Endothelial cell of umbilical vein (primary cell): ENCODE results near the gene GIMAP8. TPM values are rescaled to one million over a fixed set of nuclear protein-coding genes. Genes with fewer than 3 reads are reported as not detected.

Experiments used
- BruUV-seq: library from RNA; stranded (reverse); fragments of 400-500 nt; replicated peaks from 2 replicates; lab custom pipeline; 2021; lab: Mats Ljungman, UMichigan
- CTCF ChIA-PET: fragments of 300-600, 350-600 bp; sonication (Branson Sonifier 250); formaldehyde crosslinking; loops from one replicate; lab custom pipeline; 2021; ENCODE audit warnings: antibody characterized with exemption, inconsistent platforms; lab: Charles Lee
- POLR2A ChIA-PET: fragments of 300-600, 350-600 bp; sonication (Branson Sonifier 250); formaldehyde crosslinking; loops from one replicate; lab custom pipeline; 2021; ENCODE audit warnings: antibody characterized with exemption, inconsistent platforms; lab: Charles Lee
- DNase-seq: peaks from one replicate; pipeline ENCODE4 v3.0.0-alpha.2; 2011; ENCODE audit warnings: low read depth, low spot score
- FAIRE-seq: peaks from 2 replicates; lab custom pipeline; 2011; peaks lifted over from hg19 to GRCh38; lab: Jason Lieb, UNC
- H2AFZ ChIP-seq: 2 replicates; pipeline ENCODE4 v1.6.0; 2012; ENCODE audit warnings: low read depth, low read length, control low read depth, inconsistent platforms
- H3K27ac ChIP-seq: 2 replicates; pipeline ENCODE4 v1.5.1; 2011; ENCODE audit warnings: low read depth, mild to moderate bottlenecking, control low read depth, low read length, moderate library complexity; ENCODE audit not compliant: insufficient read depth
- H3K27me3 ChIP-seq, 2 experiments: 2 replicates each; pipeline versions ENCODE4 v1.6.0 to v1.6.1; 2011; ENCODE audit warnings: low read length in 2 of 2, mixed read lengths in 1 of 2; ENCODE audit not compliant: control insufficient read depth in 2 of 2, insufficient read depth in 2 of 2
- H3K36me3 ChIP-seq, 2 experiments: 2 replicates in 1 of 2; 3 replicates in 1 of 2; pipeline ENCODE4 v1.5.1; 2011; ENCODE audit warnings: low read length in 2 of 2, mild to moderate bottlenecking in 1 of 2, moderate library complexity in 1 of 2; ENCODE audit not compliant: control insufficient read depth in 2 of 2, insufficient read depth in 2 of 2; ENCODE audit errors: extremely low read depth in 1 of 2
- H3K4me1 ChIP-seq: 3 replicates; pipeline ENCODE4 v1.5.1; 2011; ENCODE audit warnings: mild to moderate bottlenecking, low read length; ENCODE audit not compliant: control insufficient read depth, insufficient read depth; ENCODE audit errors: extremely low read depth
- H3K4me2 ChIP-seq: 2 replicates; pipeline ENCODE4 v1.6.1; 2011; ENCODE audit warnings: low read length, control low read depth, mixed read lengths; ENCODE audit not compliant: insufficient read depth
- H3K4me3 ChIP-seq, 3 experiments: fragments of 200-600 bp in 1 of 3; sonication (generic), shearing (Covaris generic) in 1 of 3; replicated peaks in 1 of 3; 2 replicates each; pipeline ENCODE4 v1.5.1; 2011 to 2016; ENCODE audit warnings: control low read depth in 3 of 3, low read length in 3 of 3, mild to moderate bottlenecking in 2 of 3, inconsistent platforms in 1 of 3, low read depth in 1 of 3, moderate library complexity in 1 of 3; ENCODE audit not compliant: insufficient read depth in 1 of 3
- H3K79me2 ChIP-seq: 2 replicates; pipeline ENCODE4 v1.6.0; 2012; ENCODE audit warnings: low read length, inconsistent platforms; ENCODE audit not compliant: control insufficient read depth, insufficient read depth
- H3K9ac ChIP-seq: replicated peaks from 2 replicates; pipeline ENCODE3; 2011; ENCODE audit warnings: low read length, control low read depth; ENCODE audit not compliant: insufficient read depth; ENCODE audit errors: extremely low read depth
- H3K9me1 ChIP-seq: replicated peaks from 3 replicates; pipeline ENCODE4 v1.6.0; 2011; ENCODE audit warnings: mild to moderate bottlenecking, low read length; ENCODE audit not compliant: control insufficient read depth, insufficient read depth; ENCODE audit errors: extremely low read depth
- H3K9me3 ChIP-seq: replicated peaks from 2 replicates; pipeline ENCODE4 v1.5.1; 2012; ENCODE audit warnings: low read length, inconsistent platforms; ENCODE audit not compliant: control insufficient read depth, insufficient read depth
- H4K20me1 ChIP-seq: replicated peaks from 2 replicates; pipeline ENCODE3; 2011; ENCODE audit warnings: mild to moderate bottlenecking, low read length; ENCODE audit not compliant: control insufficient read depth, insufficient read depth; ENCODE audit errors: extremely low read depth
- EZH2 ChIP-seq: IDR thresholded peaks from 2 replicates; pipeline ENCODE4 v1.6.1; 2012; ENCODE audit warnings: borderline replicate concordance, low read depth, mild to moderate bottlenecking, moderate library complexity, low read length, inconsistent platforms; ENCODE audit not compliant: severe bottlenecking
- FOS ChIP-seq: IDR thresholded peaks from 2 replicates; pipeline ENCODE4 v1.6.1; 2011; ENCODE audit warnings: mild to moderate bottlenecking, low read length, moderate library complexity, borderline replicate concordance; ENCODE audit not compliant: insufficient read depth
- GATA2 ChIP-seq: IDR thresholded peaks from 2 replicates; pipeline ENCODE4 v1.7.0; 2011; ENCODE audit warnings: low read depth, mild to moderate bottlenecking, moderate library complexity, mixed read lengths, low read length; ENCODE audit not compliant: insufficient read length, insufficient read depth
- JUN ChIP-seq: IDR thresholded peaks from 2 replicates; pipeline ENCODE4 v1.6.1; 2011; ENCODE audit warnings: borderline replicate concordance, low read depth; ENCODE audit not compliant: insufficient read length, insufficient read depth
- MYC ChIP-seq: IDR thresholded peaks from one replicate; pipeline ENCODE4 v1.6.1; 2011; ENCODE audit warnings: mild to moderate bottlenecking, low read depth, low read length
- POLR2A ChIP-seq: IDR thresholded peaks from 2 replicates; pipeline ENCODE4 v1.6.1; 2012; ENCODE audit warnings: low read depth, mild to moderate bottlenecking, control low read depth, low read length
- POLR2AphosphoS5 ChIP-seq: IDR thresholded peaks from 2 replicates; pipeline ENCODE4 v1.6.1; 2012; ENCODE audit warnings: low read depth, mild to moderate bottlenecking, control low read depth, low read length, moderate library complexity; ENCODE audit not compliant: insufficient read depth
- dilution Hi-C: fragments of 300-500 bp; cut with MboI; formaldehyde crosslinking; loops from one replicate; pipeline ENCODE4 v1.15.0; 2019; ENCODE audit warnings: low sequenced_read_pairs; ENCODE audit not compliant: extremely low pct_ligation_motif_present
- intact Hi-C: fragments of 100-400 bp; cut with micrococcal nuclease; formaldehyde crosslinking; loops from one replicate; pipeline ENCODE4 v1.10.0; 2022
- polyA plus RNA-seq, 4 experiments: library from polyadenylated mRNA; depleted of rRNA in 3 of 4; stranded (reverse) in 3 of 4; unstranded in 1 of 4; fragments of >200 nt; gene quantifications; 2 replicates each; pipeline versions ENCODE4 v1.2.1 to v1.2.3, GENCODE V29; 2011 to 2012; ENCODE audit warnings: missing spikeins in 1 of 4
- total RNA-seq: library from RNA; stranded (reverse); gene quantifications from 2 replicates; pipeline ENCODE4 v1.2.3, GENCODE V29; 2021
- TF ChIP-seq, protein P1 (sequence below): IDR thresholded peaks from 2 replicates; pipeline ENCODE4 v1.6.1; 2011; ENCODE audit not compliant: insufficient read depth, insufficient read length
- TF ChIP-seq, protein P2 (sequence below), 2 donors: IDR thresholded peaks; 1 replicate in 1 of 2; 2 replicates in 1 of 2; pipeline ENCODE4 v1.5.1; 2011; ENCODE audit warnings: low read length in 2 of 2, mild to moderate bottlenecking in 2 of 2, moderate library complexity in 2 of 2, control low read depth in 1 of 2, inconsistent platforms in 1 of 2, low read depth in 1 of 2; ENCODE audit not compliant: insufficient read depth in 1 of 2; ENCODE audit errors: extremely low read depth in 1 of 2

Gene GIMAP8
- total and polyA plus RNA-seq, 2 donors (not counting 3 experiments of a cell fraction or from before 2014, with no cell fraction given) = 32.2 to 71.8 TPM

DNA sequence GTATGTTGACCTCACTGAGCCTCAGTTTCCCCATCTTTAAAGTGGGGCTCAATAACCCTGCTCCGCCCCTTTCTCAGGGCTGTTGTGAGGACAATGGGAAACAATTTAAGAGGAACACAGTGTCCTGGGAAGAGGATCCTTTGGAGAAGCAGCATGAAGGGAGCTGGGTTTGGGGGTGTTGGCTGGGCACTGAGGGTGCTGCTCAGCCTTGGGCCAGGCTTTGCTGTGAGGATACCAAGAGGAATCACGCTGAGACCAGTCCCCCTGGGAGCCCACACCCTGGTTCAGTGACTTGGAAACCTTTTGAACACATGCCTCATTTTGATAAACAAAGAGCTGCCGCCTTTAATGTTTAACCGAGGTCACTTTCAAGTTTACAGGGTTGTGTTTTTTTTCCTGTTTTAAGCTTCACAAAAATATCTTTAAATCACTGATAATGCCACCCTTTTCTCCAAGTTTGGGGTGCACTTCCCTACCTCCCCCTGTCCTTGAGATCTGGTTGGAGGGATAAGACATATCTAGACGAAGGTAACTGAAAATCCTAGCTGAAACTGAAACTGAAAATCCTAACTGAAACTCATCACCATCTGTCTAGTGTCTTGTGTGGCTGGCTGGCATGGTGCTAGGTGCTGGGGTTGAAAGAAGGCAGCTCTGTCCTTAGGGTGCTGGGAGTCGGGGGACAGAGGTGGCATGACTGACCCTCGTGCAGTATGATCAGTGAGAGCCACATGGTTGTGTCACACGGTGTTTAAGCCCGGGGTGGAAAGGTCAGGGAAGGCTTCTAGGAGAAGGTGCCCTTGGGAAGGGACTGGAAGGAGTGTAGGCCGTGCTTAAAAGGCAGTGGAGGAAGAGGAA is 43.6 kb upstream of the GIMAP8 start:
- Histone ChIP-seq H3K9ac (no peak overlapping the region), H3K4me2 (peak overlapping the region; percentile 8), H3K4me1 (peaks cover 15% of the 10 kb centered on the region), H4K20me1 (no peaks in the 10 kb centered on the region), H3K4me3 (peak overlapping the region in 1 of 3 experiments; percentile 5), H3K9me1 (no peaks in the 10 kb centered on the region), H3K27me3 (no peaks in the 10 kb centered on the region), H2AFZ (peak overlapping the region; percentile 9), H3K79me2 (no peaks in the 10 kb centered on the region), H3K36me3 (no peaks in the 10 kb centered on the region), H3K9me3 (no peaks in the 10 kb centered on the region), H3K27ac (no peak overlapping the region)
- DNase-seq = peak; percentile 13
- dilution Hi-C loops (no loop called here), intact Hi-C loops (no loop called here)
- TF ChIP-seq GATA2 (no peak), EZH2 (no peak), MYC (no peak), FOS (no peak), POLR2A (no peak), POLR2AphosphoS5 (no peak), JUN (no peak)
- TF ChIP-seq, protein P1, sequence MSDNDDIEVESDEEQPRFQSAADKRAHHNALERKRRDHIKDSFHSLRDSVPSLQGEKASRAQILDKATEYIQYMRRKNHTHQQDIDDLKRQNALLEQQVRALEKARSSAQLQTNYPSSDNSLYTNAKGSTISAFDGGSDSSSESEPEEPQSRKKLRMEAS = no peak
- TF ChIP-seq, protein P2, sequence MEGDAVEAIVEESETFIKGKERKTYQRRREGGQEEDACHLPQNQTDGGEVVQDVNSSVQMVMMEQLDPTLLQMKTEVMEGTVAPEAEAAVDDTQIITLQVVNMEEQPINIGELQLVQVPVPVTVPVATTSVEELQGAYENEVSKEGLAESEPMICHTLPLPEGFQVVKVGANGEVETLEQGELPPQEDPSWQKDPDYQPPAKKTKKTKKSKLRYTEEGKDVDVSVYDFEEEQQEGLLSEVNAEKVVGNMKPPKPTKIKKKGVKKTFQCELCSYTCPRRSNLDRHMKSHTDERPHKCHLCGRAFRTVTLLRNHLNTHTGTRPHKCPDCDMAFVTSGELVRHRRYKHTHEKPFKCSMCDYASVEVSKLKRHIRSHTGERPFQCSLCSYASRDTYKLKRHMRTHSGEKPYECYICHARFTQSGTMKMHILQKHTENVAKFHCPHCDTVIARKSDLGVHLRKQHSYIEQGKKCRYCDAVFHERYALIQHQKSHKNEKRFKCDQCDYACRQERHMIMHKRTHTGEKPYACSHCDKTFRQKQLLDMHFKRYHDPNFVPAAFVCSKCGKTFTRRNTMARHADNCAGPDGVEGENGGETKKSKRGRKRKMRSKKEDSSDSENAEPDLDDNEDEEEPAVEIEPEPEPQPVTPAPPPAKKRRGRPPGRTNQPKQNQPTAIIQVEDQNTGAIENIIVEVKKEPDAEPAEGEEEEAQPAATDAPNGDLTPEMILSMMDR (IDR thresholded peaks at IDR 0.05; ENCODE audit: extremely low read depth in 1 of 2, insufficient read depth in 1 of 2, low read depth in 1 of 2, low read length in 2 of 2) = no peak
- no TSS peak for BruUV-seq
- ChIA-PET CTCF (interaction anchor here (0.6 to 2.4 kb wide), 9 partner anchors 12 to 470 kb away, joined by 3 to 6 read pairs (median 4); no protein-coding TSS in a partner anchor), POLR2A (no interaction called here)
- peak; percentile 8 for FAIRE-seq
